ENCODE data around the gene S100A13. TPM values are rescaled to one million over a fixed set of nuclear protein-coding genes. Genes with fewer than 3 reads are reported as not detected.

The S100A13 gene
- total RNA-seq, 1 donor from 2014 or later: 76.1 TPM

- peaks cover 34% of the 10 kb centered on the region for H3K4me1 ChIP-seq
- DNase-seq: no peak
- no peak for TF ChIP-seq CTCF (IDR thresholded peaks at IDR 0.05)
- ATAC-seq: no peak
- no peak overlapping the region for H3K4me3 ChIP-seq
- no peaks in the 10 kb centered on the region for H3K27me3 ChIP-seq
- H3K9me3 ChIP-seq: no peaks in the 10 kb centered on the region
- no peaks in the 10 kb centered on the region for H3K36me3 ChIP-seq
- intact Hi-C loops (cut with DNase I): loop anchor here (5.0 to 10.0 kb wide), 2 partner anchors 53 to 59 kb away; partner anchors contain the start of genes S100A1 and S100A13
- H3K27ac ChIP-seq: no peak overlapping the region
Observed at GRCh38 chr1:153571706-153572105, 55.6 kb downstream of the S100A13 start.

- no peak for TF ChIP-seq CTCF (IDR thresholded peaks at IDR 0.05)
- no peaks in the 10 kb centered on the region for H3K9me3 ChIP-seq
- intact Hi-C loops (cut with DNase I): loop anchor here (5.0 to 10.0 kb wide), 2 partner anchors 54 to 59 kb away; partner anchors contain the start of genes S100A1 and S100A13
- H3K36me3 ChIP-seq: no peaks in the 10 kb centered on the region
- no peak overlapping the region for H3K4me3 ChIP-seq
- no peaks in the 10 kb centered on the region for H3K27me3 ChIP-seq
- DNase-seq: no peak
- ATAC-seq: no peak
- H3K27ac ChIP-seq: no peak overlapping the region
- peaks cover 41% of the 10 kb centered on the region for H3K4me1 ChIP-seq
Observed at GRCh38 chr1:153570874-153571273, 56.4 kb downstream of the S100A13 start.

- DNase-seq: no peak
- TF ChIP-seq CTCF (IDR thresholded peaks at IDR 0.05): no peak
- H3K27ac ChIP-seq: no peak overlapping the region
- H3K36me3 ChIP-seq: no peaks in the 10 kb centered on the region
- H3K27me3 ChIP-seq: no peaks in the 10 kb centered on the region
- H3K4me3 ChIP-seq: no peak overlapping the region
- H3K9me3 ChIP-seq: no peaks in the 10 kb centered on the region
- intact Hi-C loops (cut with DNase I): loop anchor here (5.0 kb wide), 1 partner anchor 37 kb away; no protein-coding TSS in a partner anchor
- ATAC-seq: no peak
- peaks cover 50% of the 10 kb centered on the region for H3K4me1 ChIP-seq
Observed at GRCh38 chr1:153569465-153569864, 57.8 kb downstream of the S100A13 start.

Other genes with a start within 250 kb of the S100A13 start
- 266 TPM for gene S100A8, start 236.4 kb downstream of the S100A13 start, total RNA-seq
- not detected for gene S100A7A, start 211.0 kb downstream of the S100A13 start, total RNA-seq
- not detected for gene S100A7, start 166.9 kb downstream of the S100A13 start, total RNA-seq
- 1,046 TPM for gene S100A6, start 91.5 kb downstream of the S100A13 start, total RNA-seq
- gene S100A5, start 86.6 kb downstream of the S100A13 start, total RNA-seq: not detected
- gene S100A4, start 81.7 kb downstream of the S100A13 start, total RNA-seq: 377 TPM
- gene S100A3, start 78.2 kb downstream of the S100A13 start, total RNA-seq: 1.3 TPM
- gene S100A2, start 61.7 kb downstream of the S100A13 start, total RNA-seq: 5.6 TPM
- gene S100A16, start 14.4 kb downstream of the S100A13 start, total RNA-seq: 69.6 TPM
- 112 TPM for gene S100A14, start 11.2 kb downstream of the S100A13 start, total RNA-seq
- gene S100A1, start 929 bp upstream of the S100A13 start, total RNA-seq: not detected
- gene CHTOP, start 6.6 kb upstream of the S100A13 start, total RNA-seq: 63.5 TPM
- 32.7 TPM for gene SNAPIN, start 31.2 kb upstream of the S100A13 start, total RNA-seq
- gene ILF2, start 43.5 kb upstream of the S100A13 start, total RNA-seq: 86.1 TPM
- gene NPR1, start 51.2 kb upstream of the S100A13 start, total RNA-seq: 69.4 TPM
- 72.3 TPM for gene INTS3, start 100.5 kb upstream of the S100A13 start, total RNA-seq
- gene SLC27A3, start 147.9 kb upstream of the S100A13 start, total RNA-seq: 105 TPM